Measurements from ENCODE around the gene CIAO1.

Gene CIAO1

GRCh38 chr2:96264656-96265348, 1.2 kb upstream of the CIAO1 start:
- peak overlapping the region; percentile 90 for H3K4me3 ChIP-seq (ENCODE audit: low read length)
- no peak for DNase-seq (ENCODE audit: low read depth)
- TF ChIP-seq CTCF (conservative IDR thresholded peaks at IDR 0.05; ENCODE audit: low read depth, low read length) = peak; percentile 66

- no peak for TF ChIP-seq CTCF (conservative IDR thresholded peaks at IDR 0.05; ENCODE audit: low read depth, low read length)
- no peak for DNase-seq (ENCODE audit: low read depth)
- peak overlapping the region; percentile 90 for H3K4me3 ChIP-seq (ENCODE audit: low read length)
These were observed 631 bp upstream of the CIAO1 start for GRCh38 chr2:96265349-96265839.

- DNase-seq (ENCODE audit: low read depth) = no peak
- H3K4me3 ChIP-seq (ENCODE audit: low read length) = peak overlapping the region; percentile 73
- TF ChIP-seq CTCF (conservative IDR thresholded peaks at IDR 0.05; ENCODE audit: low read depth, low read length) = peak; percentile 45
These were observed 1.3 kb downstream of the CIAO1 start for GRCh38 chr2:96267159-96267971.

GRCh38 chr2:96271995-96272394, 6.0 kb downstream of the CIAO1 start:
- DNase-seq (ENCODE audit: low read depth) = no peak
- no peak overlapping the region for H3K4me3 ChIP-seq (ENCODE audit: low read length)
- no peak for TF ChIP-seq CTCF (conservative IDR thresholded peaks at IDR 0.05; ENCODE audit: low read depth, low read length)

- no peak for TF ChIP-seq CTCF (conservative IDR thresholded peaks at IDR 0.05; ENCODE audit: low read depth, low read length)
- no peak for DNase-seq (ENCODE audit: low read depth)
- no peak overlapping the region for H3K4me3 ChIP-seq (ENCODE audit: low read length)
These were observed 7.7 kb downstream of the CIAO1 start for GRCh38 chr2:96273763-96274162.

- no peak overlapping the region for H3K4me3 ChIP-seq (ENCODE audit: low read length)
- TF ChIP-seq CTCF (conservative IDR thresholded peaks at IDR 0.05; ENCODE audit: low read depth, low read length) = no peak
- DNase-seq (ENCODE audit: low read depth) = no peak
These were observed 8.5 kb downstream of the CIAO1 start for GRCh38 chr2:96274355-96275056.

Data from retinal pigment epithelial cell (primary cell).